CD4-positive, alpha-beta T cell treated with Interferon alpha-2 for 1 hour (primary cell): ENCODE data around the gene CD93.

Experiments
- DNase-seq, 2 donors: peaks; one replicate each; pipeline ENCODE4 v3.0.0-alpha.2; 2020 to 2022

The CD93 gene

DNA sequence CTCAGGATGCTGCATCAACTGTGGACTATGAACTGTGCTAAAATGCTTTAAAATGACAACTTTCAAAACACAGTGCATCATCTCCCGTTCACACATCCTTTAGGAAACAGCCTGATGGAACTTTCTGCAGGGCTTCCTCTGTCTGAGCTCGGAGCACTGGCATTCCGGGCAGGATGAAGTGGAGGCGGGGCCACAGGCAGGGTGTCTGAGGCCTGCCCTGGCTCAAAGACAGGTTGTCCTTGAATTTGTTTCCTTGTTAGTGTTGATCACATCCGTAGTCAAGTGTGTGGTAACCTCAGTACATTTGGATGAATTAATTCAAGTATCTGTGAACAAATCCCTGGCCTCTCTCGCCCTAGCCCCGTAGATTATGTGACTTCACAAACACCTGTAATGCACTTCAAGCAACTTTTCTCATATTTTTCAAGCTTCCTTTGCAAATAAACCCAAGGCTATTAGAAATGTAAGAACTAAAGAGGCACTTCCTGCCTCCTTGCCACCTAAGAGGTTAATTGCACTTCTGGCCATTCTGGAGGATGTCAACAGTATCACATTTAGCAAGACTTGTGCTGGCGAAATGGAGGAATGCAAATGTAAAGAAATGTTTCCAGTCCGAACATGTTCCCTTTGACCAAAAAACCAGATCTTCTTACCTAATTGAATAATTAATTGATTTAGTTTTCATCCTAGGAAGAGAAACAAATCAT, 3.1 kb downstream of the CD93 start:
- no peak for DNase-seq

DNA sequence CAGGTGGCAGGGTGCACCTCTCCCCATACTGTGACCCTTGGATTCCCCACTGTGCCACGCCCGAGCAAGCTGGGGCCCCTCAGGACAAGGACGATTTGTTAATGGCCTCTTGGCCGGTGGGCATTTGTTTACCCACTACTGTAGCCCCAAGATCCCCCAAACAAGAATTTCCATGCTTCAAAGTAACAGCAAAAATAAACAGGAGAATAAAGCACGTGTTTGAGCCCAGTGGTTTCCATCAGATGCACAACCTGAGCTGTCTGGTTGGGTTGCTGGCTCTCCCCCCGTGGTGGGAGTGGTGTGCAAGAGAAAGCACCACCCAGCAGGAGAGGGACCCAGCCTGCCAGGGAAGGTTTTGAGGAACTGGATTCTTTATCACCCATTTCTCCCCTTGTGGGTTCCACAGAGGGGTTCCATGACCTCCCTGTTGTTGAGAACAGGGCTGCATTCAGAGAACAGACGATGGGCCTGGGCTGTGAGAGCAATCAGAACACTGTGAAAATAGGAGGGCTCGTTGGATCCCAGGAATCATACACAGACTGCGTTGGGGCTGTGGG, 4.8 kb downstream of the CD93 start:
- no peak for DNase-seq

DNA sequence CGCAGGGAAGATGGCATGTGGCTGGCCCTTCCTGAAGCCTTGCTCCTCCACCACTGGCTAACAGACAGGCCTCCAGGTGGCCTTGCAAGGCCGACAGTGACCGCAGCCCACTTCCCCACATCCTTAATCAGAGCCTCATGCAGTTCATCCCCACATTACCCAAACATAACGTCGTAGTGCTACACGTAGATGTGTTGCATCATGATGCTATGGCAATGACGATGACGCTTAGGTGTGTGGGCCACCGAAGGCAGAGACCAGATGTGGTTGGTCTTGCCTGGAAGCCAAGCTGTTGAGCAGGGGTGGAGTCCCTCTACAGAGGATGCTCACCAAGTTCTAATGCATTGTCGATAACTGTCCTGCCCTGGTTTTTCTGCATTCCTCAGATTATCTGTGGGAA, 5.6 kb downstream of the CD93 start:
- DNase-seq = no peak

DNA sequence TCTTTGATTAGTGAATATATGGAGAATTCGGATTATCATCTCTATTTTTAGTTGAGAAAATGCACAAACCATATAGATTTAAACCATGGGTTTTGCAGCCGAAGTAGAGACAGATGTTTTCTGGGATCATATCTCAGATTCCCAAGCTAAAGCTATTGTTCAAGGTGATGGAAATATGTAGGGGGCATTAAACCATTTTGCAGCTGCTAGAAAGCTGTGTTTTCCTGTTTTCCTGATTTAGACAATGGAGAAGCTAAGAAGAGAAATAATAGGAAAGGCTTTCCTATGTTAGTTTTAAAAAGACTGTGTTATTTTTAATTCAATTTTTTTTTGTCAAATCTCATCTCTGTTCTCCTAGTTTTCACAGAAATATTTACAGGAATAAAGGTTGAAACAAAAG, 6.2 kb downstream of the CD93 start:
- no peak for DNase-seq

DNA sequence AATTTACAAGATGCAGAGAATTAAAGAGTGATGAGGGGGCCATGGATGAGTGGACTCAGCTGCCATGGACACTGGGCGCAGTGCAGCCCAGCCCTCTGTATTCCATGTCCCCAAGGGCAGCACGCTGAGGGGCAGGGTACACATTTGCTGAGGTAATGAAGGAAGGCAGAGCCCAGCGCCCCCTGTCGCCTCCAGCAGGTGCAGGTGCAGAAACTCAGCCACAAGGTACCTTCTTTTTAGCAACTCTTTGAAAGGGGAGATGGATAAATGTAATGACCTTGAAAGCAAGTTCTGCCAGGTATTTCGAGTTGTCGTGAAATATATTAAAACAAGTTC, 7.1 kb downstream of the CD93 start:
- no peak for DNase-seq

DNA sequence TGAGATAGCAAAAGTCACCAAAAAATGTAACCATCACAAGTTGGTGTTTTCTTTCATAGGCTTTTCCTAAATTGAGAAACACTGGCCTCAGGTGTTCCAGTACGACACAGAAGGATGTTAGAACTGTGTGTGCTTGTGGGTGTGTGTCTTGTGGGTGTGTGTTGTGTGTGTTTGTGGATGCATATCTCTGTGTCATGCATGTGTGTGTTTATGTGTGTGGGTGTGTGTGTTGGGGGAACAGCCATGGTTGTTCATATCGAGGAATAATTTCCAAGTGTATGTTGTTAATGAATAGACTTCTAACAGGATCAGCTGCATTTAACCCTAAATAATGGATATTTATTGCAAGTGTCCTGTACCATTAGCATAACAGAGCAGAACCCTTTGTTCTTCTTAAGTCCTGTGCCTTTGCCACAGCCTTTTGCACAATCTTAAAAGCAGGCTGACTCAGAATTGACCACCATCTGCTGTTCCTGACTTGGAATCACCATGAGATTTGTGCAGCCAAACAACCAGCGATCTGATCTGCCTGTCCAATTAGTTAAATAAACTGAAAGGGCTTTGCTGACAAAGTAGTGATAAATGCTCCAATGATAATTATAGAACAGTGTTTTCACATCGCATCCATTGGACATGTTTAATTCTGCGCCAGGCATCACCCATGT, 7.6 kb downstream of the CD93 start:
- DNase-seq = no peak

DNA sequence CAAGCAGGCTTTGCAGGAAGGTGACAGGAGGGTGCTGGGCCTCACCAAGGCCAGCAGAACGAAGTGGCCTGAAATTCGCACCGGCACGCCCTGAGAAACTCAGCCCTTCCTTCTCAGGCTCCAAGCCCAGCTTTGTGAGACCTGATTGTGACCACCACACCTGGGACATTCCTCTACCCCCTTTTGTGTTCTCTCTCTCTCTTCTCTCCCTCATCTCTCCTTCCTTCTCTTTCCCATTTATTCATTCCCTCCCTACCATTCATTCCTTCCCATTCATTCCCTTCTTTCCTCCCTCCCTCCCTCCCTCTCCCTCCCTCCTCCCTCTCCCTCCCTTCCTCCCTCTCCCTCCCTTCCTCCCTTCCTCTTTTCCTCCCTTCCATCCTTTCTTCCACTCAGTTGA, 8.8 kb downstream of the CD93 start:
- DNase-seq = no peak

DNA sequence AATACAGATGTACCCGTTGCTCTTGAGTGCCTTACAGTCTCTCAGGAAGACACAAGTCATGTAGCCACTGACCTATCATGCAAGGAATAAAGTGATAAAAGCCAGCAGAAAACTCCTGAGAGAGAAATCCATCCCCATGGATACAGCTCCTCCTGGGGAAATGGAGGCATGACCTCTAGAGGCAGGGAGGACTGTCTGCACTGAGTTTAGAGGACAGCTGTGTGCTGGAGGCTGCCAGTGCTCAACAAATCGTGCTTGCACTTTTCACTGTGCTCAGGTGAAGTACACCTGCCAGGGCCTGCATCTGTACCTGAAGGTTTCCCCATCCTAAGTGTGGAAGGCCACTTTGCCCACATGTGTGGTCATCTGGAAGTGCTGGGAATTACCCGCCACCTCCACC, 12.1 kb downstream of the CD93 start:
- DNase-seq = no peak

DNA sequence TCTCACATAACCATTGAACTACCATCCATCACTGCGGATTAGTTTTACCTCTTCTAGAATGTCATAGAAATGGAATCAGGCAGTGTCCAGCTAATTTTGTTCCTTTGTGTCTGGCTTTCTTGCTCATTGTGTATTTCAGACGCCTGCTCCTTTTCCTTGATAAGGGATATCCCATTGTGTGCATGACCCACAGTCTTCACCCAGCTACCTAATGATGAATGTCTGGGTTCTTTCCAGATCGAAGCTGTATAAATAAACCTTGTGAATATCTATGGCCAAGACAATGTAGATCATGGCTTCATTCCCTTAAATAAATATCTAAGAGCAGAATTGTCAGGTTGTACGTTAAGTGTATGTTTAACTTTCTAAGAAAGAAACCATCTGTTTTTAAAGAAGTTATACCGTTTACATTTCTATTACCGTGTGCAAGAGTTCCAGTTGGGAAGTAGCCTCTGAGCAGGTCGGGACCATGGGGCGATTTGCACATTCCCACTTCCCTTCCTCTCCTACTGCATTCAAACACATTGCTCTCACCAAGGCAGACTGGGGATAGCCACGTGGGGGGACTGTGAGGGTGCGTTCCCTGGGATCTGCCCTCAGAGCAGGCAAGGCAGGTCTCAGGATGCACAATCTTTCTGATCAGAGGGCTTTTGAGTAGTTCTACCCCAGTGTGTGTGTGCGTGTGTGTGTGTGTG, 13.1 kb downstream of the CD93 start:
- DNase-seq = no peak

DNA sequence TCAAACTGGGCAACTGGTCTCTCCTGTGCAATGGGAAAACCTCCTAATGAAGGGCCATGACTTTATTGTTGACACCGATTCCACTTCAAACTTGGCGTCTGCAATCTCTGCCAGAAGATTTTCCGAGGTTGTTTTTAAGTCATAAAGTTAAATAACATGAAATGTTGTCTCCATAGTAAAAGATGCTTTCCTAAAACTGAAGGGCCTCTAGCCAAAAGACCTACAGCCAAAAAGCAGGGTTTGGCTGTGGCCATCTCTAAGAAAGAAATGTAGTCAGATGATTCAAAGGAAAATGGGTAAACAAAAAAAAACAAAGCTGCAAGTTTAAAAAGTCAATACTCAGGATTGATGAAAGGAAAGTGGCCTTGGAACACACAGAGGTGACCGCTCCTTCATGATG, 14.1 kb downstream of the CD93 start:
- no peak for DNase-seq

DNA sequence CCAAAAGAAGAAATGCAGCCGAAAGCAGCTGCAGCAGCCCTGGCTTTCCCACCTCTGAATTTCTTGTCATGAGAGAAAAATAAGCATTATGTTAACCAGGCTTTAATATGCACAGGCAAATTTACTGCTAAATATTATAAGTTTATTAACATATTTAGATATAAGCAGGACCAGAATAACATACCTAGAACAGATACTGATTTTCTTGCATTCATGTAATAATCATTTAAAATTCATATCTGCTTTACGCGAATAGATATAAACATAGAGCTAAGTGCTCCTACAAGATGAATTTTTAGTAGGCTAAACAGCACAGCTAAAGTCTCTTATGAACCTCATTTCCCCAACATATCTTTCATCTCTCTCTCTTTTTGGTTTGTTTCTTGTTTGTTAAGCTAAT, 14.7 kb downstream of the CD93 start:
- DNase-seq = no peak

DNA sequence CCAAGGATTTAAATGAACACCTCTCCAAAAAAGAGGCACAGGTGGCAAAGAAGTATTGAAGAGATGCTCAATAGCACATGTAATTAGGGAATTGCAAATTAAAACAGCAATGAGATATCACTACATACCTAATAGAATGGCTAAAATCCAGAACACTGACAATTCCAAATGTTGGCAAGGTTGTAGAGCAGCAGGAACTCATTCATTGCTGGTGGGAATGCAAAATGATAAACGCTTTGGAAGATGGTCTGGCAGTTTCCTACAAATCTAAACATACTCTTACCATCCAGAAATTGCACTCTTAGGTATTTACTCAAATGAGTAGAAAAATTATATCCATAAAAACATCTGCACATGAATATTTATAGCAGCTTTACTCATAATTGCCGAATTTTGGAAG, 17.0 kb downstream of the CD93 start:
- DNase-seq = no peak

DNA sequence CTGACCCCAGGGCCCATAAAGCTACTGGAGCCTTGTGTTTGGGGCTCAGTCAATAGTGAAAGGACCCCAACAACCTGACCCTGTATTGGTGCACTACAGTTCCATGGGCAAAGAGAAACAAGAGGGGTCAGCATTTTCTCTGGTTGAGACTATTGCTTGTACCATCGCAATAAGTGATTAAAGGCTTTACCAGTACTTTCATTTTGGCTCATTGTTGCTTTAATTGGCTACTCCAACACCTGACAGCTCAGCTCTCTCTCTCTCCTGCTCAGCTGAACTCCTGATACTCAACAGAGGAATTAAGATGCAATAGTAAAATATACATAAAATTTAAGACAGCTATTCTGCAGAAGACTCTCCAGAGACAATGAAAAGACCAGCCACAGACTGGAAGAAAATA, 17.8 kb downstream of the CD93 start:
- no peak for DNase-seq

DNA sequence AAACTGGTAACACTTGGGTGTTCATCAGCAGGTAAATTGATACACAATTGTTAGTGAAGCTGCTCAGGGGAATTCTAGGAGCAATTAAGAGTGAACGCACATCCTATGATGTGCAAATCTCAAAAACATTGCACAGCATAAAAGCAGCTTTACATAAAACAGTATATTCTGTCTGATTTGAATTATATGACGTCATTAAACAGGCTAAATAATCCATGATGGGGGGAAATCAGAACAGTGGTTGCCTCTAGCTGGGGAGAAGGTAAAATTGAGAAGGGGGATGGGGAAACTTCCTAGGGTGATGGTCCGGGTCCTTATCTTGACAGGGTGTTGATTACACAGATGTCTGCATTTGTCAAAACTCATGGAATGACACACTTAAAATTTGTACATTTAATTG, 19.4 kb downstream of the CD93 start:
- no peak for DNase-seq

DNA sequence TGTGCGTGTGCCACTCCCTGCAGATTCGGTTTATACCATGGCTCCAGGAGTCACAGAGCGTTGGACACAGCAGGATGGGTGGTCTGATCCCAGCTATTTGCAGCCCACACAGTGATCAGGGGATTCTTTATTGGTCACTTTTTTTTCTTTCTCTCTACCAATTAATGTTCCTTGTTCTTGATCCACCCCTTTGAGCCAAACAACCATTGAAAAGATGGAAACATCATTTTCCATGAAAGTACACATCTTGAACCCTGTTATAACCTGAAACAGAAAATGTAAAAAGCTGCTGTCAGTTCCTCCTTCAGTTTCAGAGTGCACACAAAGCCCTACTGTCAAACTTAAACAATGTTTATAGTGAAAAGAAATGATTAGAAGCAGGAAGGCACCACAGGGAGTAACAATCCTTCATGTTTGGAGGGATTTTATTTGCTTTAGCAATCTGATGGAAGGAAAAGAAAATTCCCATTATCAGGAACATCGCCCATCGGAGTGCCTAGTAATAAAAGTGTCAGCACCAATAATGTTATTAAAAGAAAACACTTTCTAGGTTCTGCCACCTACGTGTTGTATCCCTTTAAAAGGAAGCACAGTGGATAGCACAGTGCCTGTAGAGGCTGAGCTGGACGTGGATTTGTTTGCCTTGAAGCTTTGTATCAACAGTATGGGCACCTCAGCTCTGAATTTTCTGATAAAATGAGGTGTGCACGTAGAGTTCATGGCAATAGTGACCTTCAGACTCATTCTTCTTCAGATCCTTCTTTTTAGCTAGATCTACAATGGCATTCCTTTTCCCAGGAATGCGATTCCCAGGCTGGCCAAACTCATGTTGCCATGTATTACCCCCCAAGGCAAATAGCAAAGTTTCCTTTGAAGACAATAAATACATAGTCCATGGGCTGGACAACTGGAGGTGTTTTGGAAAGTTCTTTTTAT, 20.6 kb downstream of the CD93 start:
- DNase-seq = no peak

DNA sequence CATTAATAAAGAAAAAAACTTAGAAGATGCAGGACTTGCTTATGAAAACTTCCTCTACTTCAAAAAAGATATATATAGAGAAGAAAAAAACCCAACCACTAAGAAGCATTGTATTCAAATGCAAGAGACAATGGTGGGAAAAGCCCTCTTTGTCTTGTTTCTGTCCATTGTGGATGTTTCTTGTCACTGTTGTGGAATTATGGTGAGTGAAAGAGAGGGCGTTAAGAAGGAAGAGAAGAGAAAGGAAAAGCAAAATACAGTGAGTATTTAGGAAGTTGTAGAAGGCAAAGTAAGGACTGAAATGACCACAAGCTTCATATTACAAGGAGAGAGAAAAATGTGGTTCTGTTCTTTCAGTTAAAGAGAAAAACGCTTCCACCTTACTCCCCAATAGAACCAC, 22.5 kb downstream of the CD93 start:
- DNase-seq = no peak

DNA sequence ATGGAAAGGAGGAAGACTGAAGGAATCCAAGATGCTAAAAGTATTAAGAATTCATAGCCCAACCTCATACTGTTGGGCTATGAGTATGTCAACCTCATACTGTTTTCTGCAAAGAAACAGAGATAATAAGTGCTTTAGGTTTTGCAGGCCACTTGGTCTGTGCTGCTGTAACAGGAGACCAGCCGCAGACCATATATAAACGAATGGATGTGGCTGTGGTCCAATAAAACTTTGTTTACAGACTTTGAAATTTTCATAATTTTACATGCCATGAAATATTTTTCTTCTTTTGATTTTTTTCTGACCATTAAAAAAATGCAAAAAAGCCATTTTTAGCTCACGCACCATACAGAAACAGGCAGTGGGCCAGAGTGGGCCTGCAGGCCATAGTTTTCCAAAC, 23.0 kb downstream of the CD93 start:
- DNase-seq = no peak

DNA sequence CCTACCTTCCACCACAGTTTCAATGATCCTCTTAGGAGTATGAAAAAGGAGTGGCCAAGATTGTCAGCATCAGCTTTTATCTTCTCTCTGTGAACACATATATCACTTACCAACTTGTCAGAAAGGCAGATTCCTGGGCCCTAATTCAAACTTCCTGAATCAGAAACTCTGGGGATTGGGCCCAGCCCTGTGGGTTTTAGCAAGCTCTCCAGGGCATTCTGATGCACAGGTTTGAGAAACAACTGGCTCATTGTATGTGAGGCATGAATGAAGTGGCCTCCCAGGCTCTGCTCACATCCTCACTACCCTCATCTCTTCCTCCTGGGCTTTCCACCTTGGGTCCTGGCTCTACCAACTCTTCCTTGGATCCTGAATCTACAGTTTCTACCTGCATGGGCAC, 23.5 kb downstream of the CD93 start:
- DNase-seq = no peak

DNA sequence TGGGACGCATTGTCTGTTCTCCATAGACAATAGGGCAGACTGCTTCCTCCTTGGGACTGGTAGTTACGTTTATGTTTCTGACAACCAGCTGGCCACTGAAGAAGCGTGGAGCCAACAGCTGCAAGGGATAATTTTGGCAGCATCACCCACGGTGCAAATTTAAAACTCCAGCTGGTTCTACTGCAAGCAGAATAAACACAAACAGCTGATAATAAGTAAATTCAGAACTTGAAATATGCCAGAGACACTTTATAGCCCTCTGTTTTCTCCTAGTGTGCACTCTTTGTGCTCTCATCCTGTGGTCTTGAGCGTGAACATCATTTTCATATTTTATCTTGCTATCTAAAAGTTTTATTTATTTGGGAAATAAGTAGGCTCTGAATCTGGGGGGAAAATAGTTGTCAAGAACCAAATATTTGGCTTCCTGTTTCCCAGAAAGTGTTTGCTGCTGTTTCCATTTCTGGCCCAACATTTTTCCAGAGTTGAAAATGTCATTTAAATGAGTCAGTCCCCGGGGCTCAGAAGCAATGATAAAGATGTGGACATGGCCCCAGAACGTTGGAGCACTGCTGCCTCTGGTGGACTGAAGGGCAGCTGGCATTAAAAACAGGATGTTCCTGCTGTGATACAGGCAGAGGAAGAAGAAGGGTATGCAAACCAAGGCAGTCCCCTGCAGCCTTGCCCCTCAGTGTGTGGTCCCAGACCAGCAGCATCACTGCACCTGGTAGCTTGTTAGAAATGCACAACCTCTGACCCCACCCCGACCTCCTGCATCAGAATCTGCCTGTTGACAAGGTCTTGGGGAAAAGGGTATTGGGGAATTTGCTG, 24.2 kb downstream of the CD93 start:
- DNase-seq = no peak

DNA sequence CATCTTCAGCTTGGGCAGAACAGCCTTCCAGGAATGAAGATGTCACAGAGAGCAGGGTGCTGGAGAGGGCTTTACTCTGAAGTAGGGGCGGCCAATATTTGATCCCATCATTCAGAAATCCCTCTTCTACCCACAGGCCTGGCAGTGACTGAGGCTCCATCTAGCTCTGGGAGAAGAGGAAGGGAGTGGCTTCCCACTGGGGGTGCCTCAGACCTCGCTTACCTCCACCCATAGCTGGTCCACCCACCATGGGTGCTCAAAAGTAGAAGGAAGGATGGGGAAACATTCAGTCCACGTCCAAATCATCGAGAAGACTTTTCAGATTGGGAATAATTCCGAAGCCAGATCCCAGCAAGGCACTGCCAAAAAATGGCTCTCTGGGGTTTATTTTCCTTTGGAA, 24.9 kb downstream of the CD93 start:
- DNase-seq = no peak

DNA sequence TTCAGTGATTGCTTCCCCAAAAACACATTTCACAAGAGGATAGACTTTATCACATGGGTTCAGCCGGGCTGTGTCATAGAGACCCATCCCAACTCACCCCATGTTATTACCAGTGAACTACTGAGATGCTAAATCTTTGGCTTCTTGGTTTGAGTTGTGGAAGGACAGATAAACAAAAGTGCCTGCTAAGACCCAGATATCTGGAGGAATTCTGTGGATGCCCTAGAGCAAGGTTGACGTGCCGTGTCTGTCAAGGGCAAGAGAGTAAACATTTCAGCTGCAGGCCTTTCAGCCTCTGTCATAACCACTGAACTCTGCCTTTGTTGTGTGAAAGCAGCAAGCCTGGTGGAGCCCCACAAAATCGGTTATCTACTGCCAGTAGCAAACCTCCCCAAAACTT, 25.5 kb downstream of the CD93 start:
- no peak for DNase-seq

DNA sequence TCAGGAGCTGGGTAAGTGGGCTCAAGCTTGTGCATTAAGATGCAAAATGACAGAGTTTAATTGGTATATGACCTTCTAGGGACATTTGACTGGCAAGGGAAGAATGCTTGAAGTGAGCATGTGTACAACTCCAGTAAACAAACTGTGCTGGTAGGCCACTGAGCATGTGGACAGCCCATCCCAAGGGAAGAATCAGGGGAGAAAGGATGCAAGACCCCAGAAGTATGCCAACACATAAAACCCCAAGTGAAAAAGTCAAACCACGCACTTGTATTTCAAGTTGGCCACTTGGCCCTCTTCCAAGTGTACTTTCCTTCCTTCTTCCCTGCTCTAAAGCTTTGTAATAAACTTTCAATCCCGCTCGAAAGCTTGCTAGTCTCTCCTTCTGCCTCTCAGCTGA, 26.3 kb downstream of the CD93 start:
- no peak for DNase-seq
